OCI-LY7 (cell line): Measurements from ENCODE around the gene POLR2F.

Source experiments
- CTCF ChIP-seq: fragments of 200-600 bp; sonication (generic); conservative IDR thresholded peaks from 2 replicates; pipeline ENCODE4 v1.5.1; 2014; ENCODE audit warnings: mild to moderate bottlenecking, antibody characterized with exemption, low read length, moderate library complexity, mixed read lengths
- EZH2phosphoT487 ChIP-seq: fragments of 200-600 bp; sonication (generic); IDR thresholded peaks from 2 replicates; pipeline ENCODE4 v1.6.1; 2018; ENCODE audit warnings: low read depth, borderline replicate concordance, mild to moderate bottlenecking, mixed run types, antibody characterized with exemption, low read length, moderate library complexity, mixed read lengths

DNA sequence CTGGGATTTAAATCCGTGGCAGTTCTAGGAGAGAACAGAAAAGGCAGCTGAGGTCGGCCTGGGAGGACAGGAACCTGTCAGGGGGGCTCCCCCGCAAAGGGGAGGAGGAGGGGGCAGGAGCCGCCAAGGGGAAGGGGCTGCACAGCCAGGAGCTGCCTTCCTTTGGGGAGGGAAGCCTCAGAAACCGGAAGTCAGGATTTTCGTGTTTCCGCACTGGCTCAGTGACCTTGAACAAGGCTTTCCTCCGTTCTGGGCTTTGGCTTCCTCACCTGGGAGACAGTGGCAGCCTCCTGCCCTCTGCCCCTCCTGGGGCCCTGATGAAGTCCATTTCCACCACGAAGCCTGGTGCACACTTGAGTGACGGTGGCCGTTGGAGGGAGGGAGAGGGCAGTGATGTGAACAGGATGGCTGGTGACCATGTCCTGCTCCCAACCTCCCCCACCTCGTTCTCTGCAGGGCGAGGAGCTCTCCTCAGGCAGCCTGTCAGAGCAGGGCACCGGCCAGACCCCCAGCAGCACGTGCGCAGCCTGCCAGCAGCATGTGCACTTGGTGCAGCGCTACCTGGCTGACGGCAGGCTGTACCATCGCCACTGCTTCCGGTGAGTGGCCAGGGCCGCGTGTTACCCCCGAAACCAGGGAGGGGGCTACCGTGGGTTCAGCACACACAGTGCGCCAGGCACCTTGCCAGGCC is 34.8 kb upstream of the POLR2F start:
- TF ChIP-seq EZH2phosphoT487 (no peak), CTCF (no peak)
